B cell (primary cell): ENCODE measurements around the gene FAR2. TPM values are rescaled to one million over a fixed set of nuclear protein-coding genes. Genes with fewer than 3 reads are reported as not detected.

ENCODE experiments used
- ATAC-seq: fragments of 200-7000 bp; cut with Tn5 transposase; one replicate; pipeline ENCODE4 v1.10.0; 2021; ENCODE audit warnings: low read depth, mild to moderate bottlenecking, moderate number of reproducible peaks, moderate library complexity
- CTCF ChIA-PET: fragments of 350-600 bp; sonication (Branson Sonifier 250); formaldehyde crosslinking; loops from one replicate; lab custom pipeline; 2021; ENCODE audit warnings: antibody characterized with exemption, inconsistent platforms; lab: Charles Lee
- POLR2A ChIA-PET: fragments of 350-600 bp; sonication (Branson Sonifier 250); formaldehyde crosslinking; loops from one replicate; lab custom pipeline; 2021; ENCODE audit warnings: antibody characterized with exemption; lab: Charles Lee
- DNase-seq: peaks from one replicate; pipeline ENCODE4 v3.0.0; 2013
- H2AFZ ChIP-seq: 2 replicates; pipeline ENCODE4 v1.6.1; 2012; ENCODE audit warnings: mild to moderate bottlenecking, low read depth, low read length; ENCODE audit not compliant: insufficient read depth, poor library complexity, severe bottlenecking
- H3K27ac ChIP-seq, 2 donors: 1 replicate in 1 of 2; 2 replicates in 1 of 2; pipeline ENCODE4 v1.5.1; 2012 to 2013; ENCODE audit warnings: low read length in 2 of 2, mild to moderate bottlenecking in 2 of 2, moderate library complexity in 1 of 2
- H3K27me3 ChIP-seq, 4 experiments: fragments of 200-600 bp in 1 of 4; sonication (generic) in 1 of 4; replicated peaks in 1 of 4; 1 replicate in 2 of 4; 2 replicates in 2 of 4; pipeline versions ENCODE4 v1.6.1 to v1.7.0; 2013 to 2016; ENCODE audit warnings: low read length in 3 of 4, mild to moderate bottlenecking in 2 of 4, mixed read lengths in 1 of 4, moderate library complexity in 1 of 4; ENCODE audit not compliant: insufficient read depth in 4 of 4, control insufficient read depth in 3 of 4; ENCODE audit errors: control extremely low read depth in 1 of 4
- H3K36me3 ChIP-seq, 2 experiments: replicated peaks in 1 of 2; 1 replicate in 1 of 2; 2 replicates in 1 of 2; pipeline versions ENCODE4 v1.6.1 to v1.7.1; 2013; ENCODE audit warnings: low read length in 1 of 2; ENCODE audit not compliant: insufficient read depth in 2 of 2, control insufficient read depth in 1 of 2; ENCODE audit errors: control extremely low read depth in 1 of 2, extremely low read depth in 1 of 2
- H3K4me1 ChIP-seq, 2 donors: fragments of 200-600 bp in 1 of 2; sonication (generic) in 1 of 2; 1 replicate in 1 of 2; 2 replicates in 1 of 2; pipeline versions ENCODE4 v1.5.1 to v1.6.1; 2013 to 2017; ENCODE audit warnings: low read length in 2 of 2; ENCODE audit not compliant: control insufficient read depth in 2 of 2, insufficient read depth in 2 of 2
- H3K4me2 ChIP-seq: replicated peaks from 2 replicates; pipeline ENCODE3; 2012; ENCODE audit warnings: mild to moderate bottlenecking, low read depth, low read length; ENCODE audit not compliant: poor library complexity, severe bottlenecking
- H3K4me3 ChIP-seq, 5 experiments: fragments of 200-600 bp in 1 of 5; sonication (generic) in 1 of 5; 1 replicate in 3 of 5; 2 replicates in 2 of 5; pipeline versions ENCODE4 v1.5.1 to v1.7.0; 2011 to 2016; ENCODE audit warnings: low read length in 4 of 5, mild to moderate bottlenecking in 4 of 5, low read depth in 2 of 5, control low read depth in 1 of 5, moderate library complexity in 1 of 5; ENCODE audit not compliant: insufficient read depth in 1 of 5; ENCODE audit errors: control extremely low read depth in 1 of 5, extremely low read depth in 1 of 5
- H3K79me2 ChIP-seq: fragments of 200-600 bp; sonication (generic); one replicate; pipeline ENCODE4 v1.6.0; 2016; ENCODE audit warnings: low read length; ENCODE audit not compliant: control insufficient read depth, insufficient read depth
- H3K9ac ChIP-seq: fragments of 200-600 bp; sonication (generic); 2 replicates; pipeline ENCODE4 v1.6.1; 2017; ENCODE audit warnings: mild to moderate bottlenecking, low read length, moderate library complexity
- H3K9me3 ChIP-seq, 3 donors: one replicate each; pipeline versions ENCODE4 v1.6.1 to v1.7.1; 2013; ENCODE audit warnings: low read length in 2 of 3; ENCODE audit not compliant: control insufficient read depth in 2 of 3, insufficient read depth in 1 of 3; ENCODE audit errors: control extremely low read depth in 1 of 3
- H4K20me1 ChIP-seq: 2 replicates; pipeline ENCODE4 v1.6.0; 2012; ENCODE audit warnings: mild to moderate bottlenecking, low read length; ENCODE audit not compliant: insufficient read depth, control insufficient read depth, poor library complexity, severe bottlenecking
- H3K27ac Mint-ChIP-seq: one replicate; pipeline ENCODE4 v1.8.0; 2021; ENCODE audit warnings: mixed read lengths
- H3K27me3 Mint-ChIP-seq: one replicate; pipeline ENCODE4 v1.8.0; 2021; ENCODE audit warnings: mixed read lengths
- H3K4me1 Mint-ChIP-seq: one replicate; pipeline ENCODE4 v1.8.0; 2021; ENCODE audit warnings: mixed read lengths
- H3K4me3 Mint-ChIP-seq: one replicate; pipeline ENCODE4 v1.8.0; 2021; ENCODE audit warnings: mixed read lengths
- H3K9me3 Mint-ChIP-seq: one replicate; pipeline ENCODE4 v1.8.0; 2022; ENCODE audit warnings: mixed read lengths; ENCODE audit not compliant: insufficient read depth
- CTCF ChIP-seq: fragments of 200-600 bp; IDR thresholded peaks from one replicate; pipeline ENCODE4 v1.8.0; 2022; ENCODE audit warnings: antibody characterized with exemption, mild to moderate bottlenecking
- EZH2 ChIP-seq: IDR thresholded peaks from 2 replicates; pipeline ENCODE4 v1.6.1; 2012; ENCODE audit warnings: borderline replicate concordance, low read depth, mild to moderate bottlenecking, moderate library complexity, low read length; ENCODE audit not compliant: insufficient read depth, poor library complexity, severe bottlenecking
- WGBS: methylation state at CpG from one replicate; pipeline ENCODE4 v1.1.5; 2013; ENCODE audit warnings: missing lambda C conversion rate; ENCODE audit not compliant: insufficient coverage; 5-methylcytosine and 5-hydroxymethylcytosine counted together
- intact Hi-C: fragments of 100-400 bp; cut with micrococcal nuclease; formaldehyde crosslinking; loops from one replicate; pipeline ENCODE4 v1.10.0; 2022
- polyA plus RNA-seq: library from polyadenylated mRNA; depleted of rRNA; stranded (reverse); fragments of >200 nt; gene quantifications from 2 replicates; pipeline ENCODE4 v1.2.3, GENCODE V29; 2012
- total RNA-seq, 2 donors: library from RNA; stranded (reverse); fragments of 120-200 nt in 1 of 2; gene quantifications; 1 replicate in 1 of 2; 2 replicates in 1 of 2; pipeline versions ENCODE4 v1.2.3 to v1.2.4, GENCODE V29; 2013 to 2022

The FAR2 gene
- total and polyA plus RNA-seq, 2 donors (not counting 1 experiment from before 2014, with no cell fraction given), result 0.39 TPM; not detected in 1

DNA sequence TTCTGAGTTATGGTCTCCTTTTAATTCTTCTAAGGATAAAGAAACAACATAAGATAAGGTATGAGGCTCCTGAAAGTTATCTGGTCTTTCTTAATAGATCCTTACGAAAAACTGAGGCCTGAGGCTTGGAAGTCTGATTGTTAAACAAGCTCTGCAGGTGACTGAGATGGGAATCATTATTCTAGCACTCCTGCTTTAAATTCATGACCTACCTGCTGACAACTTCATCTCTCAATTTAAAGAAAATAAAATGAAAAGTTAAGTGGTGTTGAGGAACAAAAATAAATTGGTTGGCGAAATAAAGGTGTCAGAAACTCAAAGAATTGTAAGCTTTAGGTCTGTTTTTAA, 80.1 kb downstream of the FAR2 start:
- Histone ChIP-seq H3K9me3 (no peaks in the 10 kb centered on the region), H3K36me3 (no peaks in the 10 kb centered on the region), H4K20me1 (no peaks in the 10 kb centered on the region), H3K79me2 (no peaks in the 10 kb centered on the region), H3K4me3 (no peak overlapping the region), H3K4me2 (no peak overlapping the region), H3K9ac (no peak overlapping the region), H3K4me1 (no peaks in the 10 kb centered on the region), H2AFZ (no peak overlapping the region), H3K27me3 (no peaks in the 10 kb centered on the region), H3K27ac (no peak overlapping the region)
- ChIA-PET CTCF (no interaction called here), POLR2A (no interaction called here)
- no peak for DNase-seq
- no peak for TF ChIP-seq CTCF
- TF ChIP-seq EZH2, result no peak
- H3K4me3 Mint-ChIP-seq, result no peak overlapping the region
- intact Hi-C loops, result no loop called here
- no peaks in the 10 kb centered on the region for H3K9me3 Mint-ChIP-seq
- H3K27me3 Mint-ChIP-seq, result no peaks in the 10 kb centered on the region
- ATAC-seq, result no peak
- no CpG with 5 or more reads among the region's 2 CpGs for WGBS
- no peak overlapping the region for H3K27ac Mint-ChIP-seq
- H3K4me1 Mint-ChIP-seq, result no peaks in the 10 kb centered on the region

DNA sequence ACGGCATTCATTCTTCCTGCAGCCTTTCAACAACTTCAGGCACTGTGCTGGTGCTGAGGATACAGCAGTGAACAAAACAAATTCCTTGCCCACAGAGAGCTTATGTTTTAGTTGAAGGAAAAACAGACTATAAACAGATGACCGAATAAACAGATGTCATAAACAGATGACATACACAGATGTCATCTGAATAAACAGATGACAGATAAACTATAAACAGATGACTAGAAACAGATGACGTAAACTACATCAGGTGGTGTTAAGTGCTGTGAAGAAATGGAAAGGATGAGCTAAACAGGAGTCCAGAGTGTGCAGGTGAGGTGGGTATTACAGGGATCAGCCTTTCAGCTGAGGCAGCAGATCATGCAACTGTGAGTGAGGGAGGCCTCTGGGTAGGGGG, 80.9 kb downstream of the FAR2 start:
- no peaks in the 10 kb centered on the region for H3K4me1 Mint-ChIP-seq
- ATAC-seq (no peak), DNase-seq (no peak)
- no peaks in the 10 kb centered on the region for H3K79me2 ChIP-seq
- no peak overlapping the region for H3K4me3 Mint-ChIP-seq
- intact Hi-C loops, result no loop called here
- no peak overlapping the region for H2AFZ ChIP-seq
- H3K27ac ChIP-seq, result no peak overlapping the region
- no peak overlapping the region for H3K4me2 ChIP-seq
- H3K36me3 ChIP-seq, result no peaks in the 10 kb centered on the region
- H3K27me3 Mint-ChIP-seq, result no peaks in the 10 kb centered on the region
- no peaks in the 10 kb centered on the region for H3K4me1 ChIP-seq
- ChIA-PET CTCF (no interaction called here), POLR2A (no interaction called here)
- 100% methylated on average over 1 of the region's 3 CpGs for WGBS
- H3K4me3 ChIP-seq, result no peak overlapping the region
- no peak for TF ChIP-seq EZH2
- TF ChIP-seq CTCF, result no peak
- H3K27me3 ChIP-seq, result no peaks in the 10 kb centered on the region
- no peak overlapping the region for H3K27ac Mint-ChIP-seq
- no peak overlapping the region for H3K9ac ChIP-seq
- no peaks in the 10 kb centered on the region for H4K20me1 ChIP-seq
- H3K9me3 ChIP-seq, result no peaks in the 10 kb centered on the region
- H3K9me3 Mint-ChIP-seq, result no peaks in the 10 kb centered on the region
